Measurements from ENCODE around the gene EFCAB5.
"Not testable (repeated sequence)": the region's sequence is repeated elsewhere in the genome, so short reads cannot be mapped to it uniquely, and the experiment has no call there.

Gene EFCAB5

DNA sequence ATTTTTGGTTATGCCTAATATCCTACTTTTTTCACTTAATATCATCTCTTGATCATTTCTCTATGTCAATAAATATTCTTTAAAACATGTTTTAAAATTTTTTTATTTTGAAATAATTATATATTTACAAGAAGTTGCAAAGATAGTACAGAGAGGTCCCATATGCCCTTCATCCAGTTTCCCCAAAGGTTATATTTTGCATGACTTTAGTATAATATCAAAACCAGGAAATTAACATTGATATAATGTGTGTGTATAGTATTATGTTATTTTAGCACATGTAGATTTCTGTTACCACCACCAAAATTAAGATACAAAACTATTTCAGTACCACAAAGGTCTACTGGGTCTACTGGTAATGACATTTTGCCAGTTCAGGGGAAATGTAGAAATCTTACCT, 60.7 kb downstream of the EFCAB5 start:
- no peak for DNase-seq

DNA sequence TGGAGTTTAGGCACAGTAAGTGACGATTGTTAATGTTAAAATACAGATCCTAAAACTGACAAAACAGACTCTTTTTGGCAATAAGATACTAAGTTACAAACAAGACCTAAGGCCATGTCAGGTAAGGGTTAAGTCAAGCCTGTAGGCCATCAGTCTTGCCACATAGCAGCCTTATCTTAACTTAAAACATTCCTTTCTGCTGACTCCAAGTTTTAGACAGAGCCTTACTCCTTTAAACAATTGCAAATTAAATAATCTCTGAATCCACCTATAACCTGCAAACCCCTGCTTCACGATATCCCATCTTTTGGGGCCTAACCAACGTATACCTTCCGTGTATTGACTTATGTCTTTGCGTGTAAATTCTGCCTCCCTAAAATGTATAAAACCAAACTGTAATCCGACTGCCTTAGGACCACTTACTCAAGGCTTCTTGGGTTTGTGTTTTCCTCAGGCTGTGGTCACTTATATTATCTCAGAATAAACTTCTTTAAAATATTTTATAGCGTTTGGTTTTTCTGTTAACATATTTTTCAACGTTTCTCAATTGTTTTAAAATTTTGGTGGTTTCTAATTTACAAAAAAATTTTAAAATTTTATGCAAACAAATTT, 64.4 kb downstream of the EFCAB5 start:
- no peak for DNase-seq

DNA sequence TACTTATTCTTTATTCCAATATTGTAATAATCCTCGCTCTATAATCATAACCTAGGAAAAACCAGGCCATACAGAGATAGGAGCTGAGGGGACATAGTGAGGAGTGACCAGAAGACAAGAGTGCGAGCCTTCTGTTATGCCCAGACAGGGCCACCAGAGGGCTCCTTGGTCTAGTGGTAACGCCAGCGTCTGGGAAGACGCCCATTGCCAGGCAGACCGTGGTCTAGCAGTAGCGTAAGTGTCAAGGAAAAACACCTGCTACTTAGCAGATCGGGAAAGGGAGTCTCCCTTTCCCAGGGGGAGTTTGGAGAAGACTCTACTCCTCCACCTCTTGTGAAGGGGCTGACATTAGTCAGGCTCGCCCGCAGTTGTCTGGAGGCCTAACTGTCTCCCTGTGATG, 70.5 kb downstream of the EFCAB5 start:
- peak in 2 of 56 donors; percentile 6 to 8 for DNase-seq

DNA sequence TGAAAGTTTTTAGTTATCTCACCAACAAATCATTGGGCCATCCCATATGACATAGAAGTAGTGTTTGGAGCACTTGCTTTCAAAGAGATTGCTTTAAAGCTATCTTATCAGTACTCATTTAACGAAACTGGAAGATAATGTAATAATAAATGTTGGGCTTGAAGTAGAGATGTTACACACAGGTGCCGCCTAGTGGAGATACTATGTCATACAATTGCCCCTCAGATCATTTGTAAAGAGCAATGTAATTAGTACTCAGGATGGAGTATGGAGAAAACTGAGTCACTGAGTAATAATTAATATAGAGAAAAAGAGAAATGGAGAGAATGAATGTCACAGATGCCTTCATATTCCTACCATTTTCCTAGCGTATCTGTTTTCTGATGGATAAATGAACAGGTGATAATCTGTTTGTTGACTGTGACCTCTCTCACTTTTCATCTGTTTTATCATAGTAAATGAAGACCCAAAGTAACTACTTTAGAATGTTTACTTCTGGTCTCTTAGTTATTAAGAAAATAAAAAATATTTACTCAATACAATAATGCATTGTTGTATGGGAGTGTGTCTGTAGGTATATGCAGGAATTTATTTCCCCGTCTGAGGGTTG, 80.4 kb downstream of the EFCAB5 start:
- DNase-seq = peak in 2 of 56 donors; percentile 1 to 35

DNA sequence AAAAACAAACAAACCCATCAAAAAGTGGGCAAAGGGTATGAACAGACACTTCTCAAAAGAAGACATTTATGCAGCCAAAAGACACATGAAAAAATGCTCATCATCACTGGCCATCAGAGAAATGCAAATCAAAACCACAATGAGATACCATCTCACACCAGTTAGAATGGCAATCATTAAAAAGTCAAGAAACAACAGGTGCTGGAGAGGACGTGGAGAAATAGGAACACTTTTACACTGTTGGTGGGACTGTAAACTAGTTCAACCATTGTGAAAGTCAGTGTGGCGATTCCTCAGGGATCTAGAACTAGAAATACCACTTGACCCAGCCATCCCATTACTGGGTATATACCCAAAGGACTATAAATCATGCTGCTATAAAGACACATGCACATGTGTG, 83.9 kb downstream of the EFCAB5 start:
- not testable (repeated sequence) for DNase-seq

DNA sequence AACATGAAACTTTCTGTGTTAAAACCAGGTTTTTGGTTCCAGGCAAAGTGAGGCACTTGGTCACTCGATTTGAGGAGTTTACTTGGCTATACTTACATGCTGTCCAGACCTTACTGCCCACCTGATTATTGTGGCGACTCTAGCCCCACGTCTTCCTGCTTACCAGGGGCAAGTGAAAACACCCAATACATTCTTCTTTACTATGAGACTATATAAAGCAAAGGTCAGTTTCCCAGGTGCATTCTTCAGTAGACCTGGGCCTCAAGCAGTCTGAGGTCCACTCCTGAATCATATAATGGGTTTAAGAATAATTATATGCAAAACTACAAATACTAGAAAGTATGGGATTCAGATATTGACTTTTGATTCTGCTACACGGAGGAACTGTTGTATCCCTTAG, 86.2 kb downstream of the EFCAB5 start:
- no peak for DNase-seq

DNA sequence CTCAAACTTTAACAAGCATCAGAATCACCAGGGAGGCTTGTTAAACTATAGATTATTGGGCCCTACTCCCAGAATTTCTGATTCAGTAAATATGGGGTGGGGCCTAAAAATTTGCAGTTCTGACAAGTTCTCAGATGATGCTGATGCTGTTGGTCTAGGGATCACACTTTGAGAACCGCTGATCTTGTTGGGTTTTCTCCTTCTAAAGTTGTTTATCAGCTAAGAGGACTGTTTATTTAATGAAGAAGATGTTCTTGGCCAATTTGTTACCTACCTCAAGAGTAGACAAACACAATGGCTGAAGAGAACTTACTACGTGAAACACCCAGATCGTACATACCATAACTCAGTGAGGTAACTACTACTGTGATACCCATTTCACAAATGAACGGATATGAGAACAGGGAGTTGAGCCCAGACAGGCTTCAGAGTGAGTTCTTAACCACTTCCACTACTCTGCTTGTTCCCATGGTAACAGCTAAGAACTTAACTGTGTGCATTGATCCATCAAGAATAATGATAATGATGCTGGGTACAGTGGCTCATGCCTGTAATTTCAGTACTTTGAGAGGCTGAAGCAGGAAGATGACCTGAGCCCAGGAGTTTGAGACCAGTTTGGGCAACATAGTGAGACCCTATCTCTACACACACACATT, 89.9 kb downstream of the EFCAB5 start:
- DNase-seq = no peak

DNA sequence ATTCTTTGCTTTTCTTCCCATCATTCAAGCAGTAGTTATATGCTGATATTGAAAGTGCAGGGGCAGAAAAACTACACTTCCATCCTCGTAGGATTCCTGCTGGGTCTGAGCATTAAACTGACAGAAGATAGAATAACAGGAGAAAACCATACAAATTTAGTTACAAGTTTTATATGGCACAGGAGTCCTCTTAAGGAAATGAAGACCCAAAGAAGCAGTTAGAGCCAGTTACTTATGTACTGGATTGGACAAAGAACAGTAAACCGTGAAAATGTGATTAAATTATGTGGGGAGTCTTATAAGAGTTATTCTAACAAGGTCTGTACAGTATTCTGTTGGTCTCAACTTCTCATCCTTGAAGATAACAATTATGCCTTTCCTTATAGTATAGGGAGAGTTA, 93.9 kb downstream of the EFCAB5 start:
- no peak for DNase-seq

DNA sequence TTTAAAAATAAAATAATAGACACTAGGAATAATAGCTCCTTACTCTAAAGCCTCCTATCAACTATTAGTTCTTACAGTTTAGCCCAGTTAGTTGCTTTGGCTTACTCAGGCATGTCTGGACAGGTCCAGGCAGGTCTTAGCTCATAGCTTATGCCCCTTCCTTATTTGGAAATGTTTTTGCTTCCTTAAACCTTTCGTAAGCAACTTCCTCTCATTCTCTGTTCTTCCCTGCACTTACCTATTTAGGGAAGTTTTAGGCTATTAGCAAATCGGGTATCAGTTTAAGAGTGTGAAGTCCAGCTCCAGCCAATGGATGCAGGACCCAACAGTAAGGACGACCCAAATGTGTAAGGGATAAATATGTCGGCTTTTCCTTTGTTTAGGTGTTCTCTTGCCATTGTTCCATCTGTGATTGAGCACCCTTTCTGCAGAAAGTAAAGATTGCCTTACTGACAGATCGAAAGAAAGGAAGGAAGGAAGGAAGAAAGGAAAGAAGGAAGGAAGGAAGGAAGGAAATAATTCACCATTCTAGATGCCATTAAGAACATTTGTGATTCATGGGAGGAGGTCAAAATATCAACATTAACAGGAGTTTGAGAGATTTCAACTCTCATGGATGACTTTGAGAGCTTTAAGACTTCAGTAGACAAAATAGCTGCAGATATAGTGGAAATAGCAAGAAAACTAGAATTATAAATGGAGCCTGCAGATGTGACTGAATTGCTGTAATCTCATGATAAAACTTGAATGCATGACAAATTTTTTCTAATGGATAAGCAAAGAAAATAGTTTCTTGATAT, 99.5 kb downstream of the EFCAB5 start:
- DNase-seq = not testable (repeated sequence)

DNA sequence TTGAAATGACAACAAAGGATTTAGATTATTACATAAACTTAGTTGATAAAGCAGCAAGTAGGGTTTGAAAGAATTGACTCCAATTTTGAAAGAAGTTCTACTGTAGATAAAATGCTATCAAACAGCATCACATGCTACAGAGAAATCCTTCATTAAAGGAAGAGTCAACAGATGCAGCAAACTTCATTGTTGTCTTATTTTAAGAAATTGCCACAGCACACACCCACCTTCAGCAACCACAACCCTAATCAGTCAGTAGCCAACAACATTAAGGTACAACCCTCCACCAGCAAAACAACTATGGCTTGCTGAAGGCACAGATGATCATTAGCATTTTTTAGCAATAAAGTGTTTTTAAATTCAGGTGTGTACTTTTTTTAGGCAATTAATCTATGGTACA, 100.1 kb downstream of the EFCAB5 start:
- DNase-seq = no peak

DNA sequence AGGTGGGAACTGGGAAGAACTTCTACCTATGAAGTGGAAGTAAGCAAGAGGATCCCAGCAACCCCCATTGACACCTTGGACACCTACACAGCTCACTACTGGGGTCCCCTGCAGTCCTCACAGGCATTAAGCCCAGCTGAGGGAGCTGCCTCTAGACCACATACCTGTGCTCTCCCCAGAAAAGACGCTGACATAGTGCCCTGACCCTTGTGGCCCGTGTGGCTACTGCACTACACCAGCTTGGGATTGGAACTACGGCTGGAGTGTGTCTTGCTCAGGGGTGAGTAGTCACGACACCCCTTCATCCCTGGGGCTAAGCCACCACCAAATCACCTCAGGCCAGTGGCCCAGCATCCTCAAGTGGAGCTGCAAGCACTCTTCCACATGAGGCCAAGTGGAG, 120.9 kb downstream of the EFCAB5 start:
- no peak for DNase-seq

DNA sequence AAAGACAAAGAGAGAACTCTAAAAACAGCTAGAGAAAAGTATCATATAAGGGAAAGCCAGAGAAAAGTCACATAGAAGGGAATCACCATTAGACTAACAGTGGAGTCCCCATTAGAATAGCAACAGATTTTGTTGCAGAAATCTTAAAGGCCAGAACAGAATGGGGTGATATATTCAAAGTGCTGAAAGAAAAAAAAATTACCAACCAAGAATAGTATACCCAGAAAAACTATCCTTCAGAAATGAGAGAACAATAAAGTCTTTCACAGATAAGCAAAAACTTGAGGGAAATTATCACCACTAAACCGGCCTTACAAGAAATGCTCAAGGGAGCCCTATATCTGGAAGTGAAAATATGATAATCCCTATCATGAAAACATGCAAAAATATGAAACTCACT, 123.3 kb downstream of the EFCAB5 start:
- DNase-seq = no peak

DNA sequence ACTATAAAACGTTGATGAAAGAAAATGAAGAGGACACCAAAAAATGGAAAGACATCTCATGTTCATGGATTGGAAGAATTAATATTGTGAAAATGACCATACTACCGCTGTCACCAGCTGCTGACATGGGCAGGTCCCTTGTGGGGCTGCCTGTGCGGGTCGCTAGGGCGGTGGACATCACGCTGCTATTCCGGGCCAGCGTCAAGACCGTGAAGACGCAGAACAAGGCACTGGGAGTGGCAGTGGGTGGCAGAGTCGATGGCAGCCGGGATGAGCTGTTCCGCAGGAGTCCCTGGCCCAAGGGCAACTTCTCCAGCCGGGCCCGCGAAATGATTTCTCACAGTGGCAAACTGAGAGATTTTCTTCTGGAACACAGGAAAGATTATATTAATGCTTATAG, 127.0 kb downstream of the EFCAB5 start:
- no peak for DNase-seq

DNA sequence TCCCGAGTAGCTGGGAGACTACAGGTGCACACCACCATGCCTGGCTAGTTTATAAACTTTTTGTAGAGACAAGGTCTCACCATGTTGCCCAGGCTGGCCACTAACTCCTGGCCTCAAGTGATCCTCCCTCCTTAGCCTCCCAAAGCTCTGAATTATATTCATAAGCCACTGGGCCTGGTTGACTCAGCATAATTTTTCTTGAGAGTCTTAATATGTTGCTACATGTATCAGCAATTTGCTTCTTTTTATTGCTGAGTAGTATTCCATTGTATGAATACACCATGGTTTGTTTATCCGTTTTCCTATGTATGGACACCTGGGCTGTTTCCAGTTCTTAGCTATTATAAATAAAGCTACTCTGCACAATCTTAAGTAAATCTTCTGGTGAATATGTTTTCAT, 132.8 kb downstream of the EFCAB5 start:
- no peak for DNase-seq

DNA sequence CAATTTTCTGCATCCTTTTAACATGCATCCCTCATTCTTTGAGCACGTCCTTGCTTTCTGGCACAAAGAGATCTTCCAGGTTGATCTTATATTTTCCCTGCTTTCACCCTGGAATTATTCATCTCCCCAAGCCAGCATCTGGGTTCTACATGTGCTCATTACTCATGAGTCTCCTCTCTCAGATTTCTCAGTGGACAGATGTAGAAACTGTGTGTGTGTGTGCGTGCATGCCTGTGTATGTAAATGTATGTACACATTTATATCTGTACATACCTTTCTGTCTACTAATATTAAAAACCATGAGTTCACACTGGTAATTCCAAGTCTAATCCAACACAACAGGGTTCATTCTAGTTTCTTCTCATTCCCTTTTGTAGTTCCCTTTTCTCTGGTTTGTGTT, 133.3 kb downstream of the EFCAB5 start:
- DNase-seq = no peak

DNA sequence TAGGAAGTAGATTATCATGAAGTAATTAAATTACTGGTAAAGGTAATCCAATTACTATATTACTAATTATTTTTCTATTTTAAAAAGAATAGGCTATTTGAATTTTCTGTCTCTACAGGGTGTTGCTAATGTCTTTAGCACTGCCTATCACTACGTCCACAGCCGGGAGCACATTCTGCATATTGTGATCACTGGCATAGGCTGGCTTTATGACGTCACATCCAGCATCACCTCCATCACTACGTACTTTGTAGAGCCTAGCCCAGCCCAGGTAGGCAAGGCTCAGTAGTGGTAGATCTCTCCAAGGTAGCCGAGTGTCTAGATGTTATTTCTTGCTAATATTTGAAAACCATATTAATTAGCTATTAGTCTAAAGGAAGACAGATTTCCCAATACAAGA, 141.3 kb downstream of the EFCAB5 start:
- no peak for DNase-seq

DNA sequence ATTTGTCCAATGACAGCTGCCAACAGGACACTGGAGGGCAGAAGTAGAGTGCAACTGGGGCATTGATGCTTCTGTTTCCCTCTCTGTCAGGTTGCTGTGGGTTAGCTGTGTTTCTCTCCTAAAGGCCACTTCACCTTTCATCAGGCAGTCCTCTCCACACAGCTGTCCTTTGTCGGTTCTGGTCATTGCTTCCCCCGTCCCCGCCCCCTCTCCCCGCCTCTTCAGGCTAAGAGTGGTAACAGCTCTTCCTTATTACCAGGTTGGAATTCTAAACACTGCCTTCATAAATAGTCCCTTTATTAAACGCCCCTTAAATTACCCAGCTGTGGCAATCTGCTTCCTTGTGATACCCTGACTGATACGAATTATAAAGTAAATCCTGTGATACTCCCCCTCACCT, 143.4 kb downstream of the EFCAB5 start:
- no peak for DNase-seq

DNA sequence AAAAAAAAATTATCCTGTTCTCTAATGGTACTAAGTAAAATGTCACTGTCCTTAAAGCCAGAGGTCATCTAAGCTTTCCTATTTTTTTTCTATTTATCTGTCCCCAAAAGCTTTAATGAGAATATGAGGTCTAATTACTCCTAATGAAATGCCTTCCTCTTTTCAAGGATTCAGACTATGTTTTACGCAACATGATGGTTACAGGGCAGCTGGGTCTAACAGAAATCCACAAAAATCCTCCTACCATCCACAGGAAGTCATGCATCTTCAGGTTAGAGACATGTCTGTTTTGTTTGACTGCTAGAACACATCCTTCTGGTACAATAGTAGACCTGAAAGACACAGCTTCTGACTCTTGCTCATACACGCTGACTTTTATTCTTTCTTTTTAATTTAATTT, 145.5 kb downstream of the EFCAB5 start:
- DNase-seq = no peak

DNA sequence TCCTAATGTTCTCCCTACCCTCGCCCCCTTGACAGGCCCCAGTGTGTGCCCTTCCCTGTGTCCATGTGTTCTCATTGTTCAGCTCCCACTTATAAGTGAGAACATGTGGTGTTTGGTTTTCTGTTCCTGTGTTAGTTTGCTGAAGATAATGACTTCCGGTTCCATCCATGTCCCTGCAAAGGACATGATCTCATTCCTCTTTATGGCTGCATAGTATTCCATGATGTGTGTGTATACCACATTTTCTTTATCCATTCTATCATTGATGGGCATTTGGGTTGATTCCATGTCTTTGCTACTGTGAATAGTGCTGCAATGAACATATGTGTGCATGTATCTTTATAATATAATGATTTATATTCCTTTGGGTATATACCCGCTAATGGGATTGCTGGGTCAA, 146.0 kb downstream of the EFCAB5 start:
- not testable (repeated sequence) for DNase-seq

DNA sequence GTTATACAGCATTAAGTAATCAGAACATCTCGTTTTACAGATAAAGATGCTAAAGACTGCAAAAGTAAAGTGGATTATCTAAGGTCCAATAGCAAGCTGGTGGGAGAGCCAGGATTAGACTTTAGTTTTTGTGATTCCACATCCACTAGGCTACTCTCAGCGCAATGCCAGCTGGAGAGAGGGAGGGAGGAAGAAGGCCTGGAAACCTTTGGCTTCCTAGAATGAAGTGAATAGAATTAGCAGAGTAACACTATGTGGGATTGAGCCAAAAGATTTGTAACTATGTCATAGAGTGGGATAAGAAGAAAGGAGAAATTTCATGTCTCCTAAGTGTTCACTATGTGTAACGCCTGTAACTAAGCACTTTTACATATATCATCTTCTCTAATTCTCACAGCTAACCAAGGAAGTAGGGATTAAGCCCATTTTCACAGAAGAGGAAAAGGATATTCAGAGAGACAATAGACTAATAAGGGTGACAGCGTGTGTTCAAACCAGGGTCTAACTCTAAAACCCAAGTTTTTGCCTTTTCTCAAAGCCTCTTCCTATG, 149.8 kb downstream of the EFCAB5 start:
- no peak for DNase-seq

DNA sequence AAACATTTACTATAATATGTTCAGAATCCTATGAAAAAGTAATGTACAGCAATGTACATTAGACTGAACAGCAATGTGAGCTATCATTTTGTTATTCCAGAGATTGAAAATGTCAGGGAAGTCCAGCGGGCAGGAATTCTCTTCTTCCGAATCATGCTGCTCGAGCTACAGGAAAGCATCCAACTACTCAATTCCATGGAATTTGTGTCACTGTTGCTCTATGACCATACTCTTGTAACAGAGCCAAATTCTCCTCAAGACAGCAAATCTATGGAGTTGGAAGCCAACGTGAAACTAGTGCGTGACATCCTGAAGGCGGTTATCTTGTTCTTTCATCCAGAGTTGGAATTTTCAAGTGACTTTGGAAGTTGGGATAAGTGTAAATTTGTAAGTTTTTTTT, 150.3 kb downstream of the EFCAB5 start:
- no peak for DNase-seq

DNA sequence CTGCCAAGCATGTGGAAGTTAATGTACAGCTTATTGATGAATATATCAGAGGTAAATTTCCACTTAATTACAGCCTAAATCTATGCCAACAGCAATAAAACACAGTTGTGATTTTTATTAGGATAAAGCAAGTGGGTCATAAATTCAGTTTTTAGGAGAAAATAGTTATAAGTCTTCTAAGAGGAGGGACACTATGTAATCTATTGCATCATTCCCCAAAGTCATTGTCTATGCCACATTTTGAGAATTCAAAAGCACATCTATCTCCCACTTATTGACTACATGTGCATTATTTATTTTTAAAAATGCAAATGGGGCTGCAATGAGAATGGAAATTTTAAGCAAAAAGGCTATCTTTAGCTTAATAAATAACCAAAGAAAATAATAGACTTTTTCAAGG, 151.5 kb downstream of the EFCAB5 start:
- no peak for DNase-seq
